Smooth muscle cell of the pulmonary artery (primary cell): ENCODE measurements around the gene CD86. TPM values are rescaled to one million over a fixed set of nuclear protein-coding genes. Genes with fewer than 3 reads are reported as not detected.

Experiments used
- total RNA-seq: library from RNA; depleted of rRNA; stranded (reverse); fragments of >200 nt; gene quantifications from 2 replicates; pipeline ENCODE4 v1.2.3, GENCODE V29; 2014

CD86 gene
- total RNA-seq = not detected in 2 replicates

GRCh38 chr3:122055215-122055614 is at the start of gene CD86:
Gene CD86 (plus strand): TSS chr3:122055362. CDS start chr3:122055490, 128 bp downstream.

GRCh38 chr3:122021811-122022401 is 33.3 kb upstream of the CD86 start, which contains the start of gene ILDR1:
Gene ILDR1 (minus strand): TSS chr3:122022247. CDS start chr3:122022077, 170 bp downstream.

Other genes with a start within 250 kb of the CD86 start
- gene IQCB1, start 220.3 kb upstream of the CD86 start, total RNA-seq = 8.4 and 9.4 TPM in 2 replicates
- 1.7 and 1.9 TPM in 2 replicates for gene EAF2, start 220.2 kb upstream of the CD86 start, total RNA-seq
- 0.26 and 0.30 TPM in 2 replicates for gene SLC15A2, start 161.0 kb upstream of the CD86 start, total RNA-seq
- gene ILDR1, start 33.1 kb upstream of the CD86 start, total RNA-seq = not detected in 2 replicates
- gene CASR, start 128.3 kb downstream of the CD86 start, total RNA-seq = not detected in 2 replicates